ENCODE data around the gene CERS3.

CERS3 gene

DNA sequence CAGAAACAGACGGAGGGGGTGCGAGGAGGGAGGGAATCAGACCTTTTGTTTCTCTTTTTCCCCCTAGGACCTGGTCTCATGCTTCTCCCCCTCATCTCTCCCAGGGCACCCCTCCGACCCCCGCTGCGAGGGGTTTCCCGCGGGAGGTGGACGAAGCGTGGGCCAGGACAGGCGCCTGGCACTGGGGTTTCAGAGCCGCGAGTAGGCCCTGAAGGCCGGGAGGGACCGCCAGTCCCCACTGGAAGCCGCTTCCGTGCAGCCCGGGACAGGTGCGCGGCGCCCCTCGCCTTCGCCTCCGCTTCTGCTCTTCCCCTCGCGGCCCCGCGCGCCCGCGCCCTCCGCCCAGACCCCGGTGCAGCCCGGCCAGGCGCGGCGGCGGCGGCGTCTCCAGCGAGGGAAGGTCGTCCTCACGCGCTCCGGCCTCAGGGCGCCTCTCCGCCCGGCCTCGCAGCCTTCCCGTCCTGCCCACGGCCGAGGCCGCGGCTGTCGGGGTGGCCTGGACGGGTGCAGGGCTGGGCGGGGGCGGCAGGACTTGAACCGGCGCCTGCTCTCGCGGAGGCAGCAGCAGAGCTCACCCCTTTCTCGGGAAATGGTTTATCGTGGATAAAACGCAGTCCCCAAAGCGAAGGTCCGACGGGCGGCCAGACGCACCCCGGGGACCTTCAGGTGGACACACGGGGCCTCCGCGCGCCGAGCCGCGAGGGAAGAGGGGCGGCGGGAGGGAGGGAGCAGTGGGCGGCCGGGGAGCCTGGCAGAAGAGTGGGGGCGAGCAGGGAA, 155.4 kb downstream of the CERS3 start:
- no peak for DNase-seq

DNA sequence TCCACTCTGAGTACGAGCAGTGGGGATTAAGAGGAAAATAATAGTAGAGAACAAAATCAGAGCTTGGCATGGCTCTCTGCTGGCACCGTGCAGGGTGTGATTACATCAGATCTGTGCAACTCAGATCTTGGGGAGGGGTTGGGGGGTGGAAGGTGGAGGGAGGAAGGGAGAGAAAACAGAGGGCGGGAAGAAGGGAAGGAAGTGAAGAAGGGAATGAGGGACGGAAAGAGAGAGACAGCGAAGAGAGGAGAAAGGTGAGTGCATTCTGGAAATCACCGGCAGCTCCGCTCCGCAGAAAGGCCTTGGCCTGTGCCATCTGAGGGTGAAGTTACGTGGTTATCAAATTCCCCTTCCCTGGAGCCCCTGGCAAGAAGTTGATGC, 156.0 kb downstream of the CERS3 start:
- no peak for DNase-seq

DNA sequence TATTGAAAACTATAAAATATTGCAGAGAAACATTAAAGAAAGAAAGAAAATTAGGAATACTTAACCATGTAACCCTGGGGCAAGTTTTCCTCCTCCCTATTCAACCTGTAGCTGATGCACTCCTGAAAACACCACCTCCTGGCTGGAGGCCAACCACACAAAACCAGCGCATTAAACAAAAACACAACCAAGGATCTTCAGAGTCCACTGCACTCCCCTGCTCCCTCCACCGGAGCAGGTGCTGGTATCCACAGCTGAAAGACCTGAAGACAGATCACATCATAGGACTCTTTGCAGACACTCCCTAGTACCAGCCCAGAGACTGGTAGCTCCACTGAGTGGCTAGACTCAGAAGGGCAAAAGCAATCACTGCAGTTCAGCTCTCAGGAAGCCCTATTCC, 173.4 kb downstream of the CERS3 start:
- no peak for DNase-seq

DNA sequence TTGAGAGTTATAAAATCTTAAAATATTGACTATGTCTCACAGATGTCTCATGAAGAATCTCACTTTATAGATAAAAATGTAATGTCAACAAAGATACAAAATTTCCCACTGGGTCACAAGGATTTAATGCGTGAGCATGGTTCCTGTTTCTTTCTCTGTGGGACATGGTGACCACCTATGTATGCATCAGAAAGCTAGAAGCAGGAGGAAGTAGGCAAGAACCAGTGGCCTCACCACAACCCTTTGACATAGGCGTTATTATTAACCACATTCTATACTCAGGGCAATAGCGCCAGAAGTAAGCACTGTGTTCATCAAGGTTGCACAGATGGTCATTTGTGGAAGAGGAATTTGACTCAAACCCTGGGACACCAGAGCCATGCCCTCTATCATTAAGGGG, 175.3 kb downstream of the CERS3 start:
- no peak for DNase-seq

DNA sequence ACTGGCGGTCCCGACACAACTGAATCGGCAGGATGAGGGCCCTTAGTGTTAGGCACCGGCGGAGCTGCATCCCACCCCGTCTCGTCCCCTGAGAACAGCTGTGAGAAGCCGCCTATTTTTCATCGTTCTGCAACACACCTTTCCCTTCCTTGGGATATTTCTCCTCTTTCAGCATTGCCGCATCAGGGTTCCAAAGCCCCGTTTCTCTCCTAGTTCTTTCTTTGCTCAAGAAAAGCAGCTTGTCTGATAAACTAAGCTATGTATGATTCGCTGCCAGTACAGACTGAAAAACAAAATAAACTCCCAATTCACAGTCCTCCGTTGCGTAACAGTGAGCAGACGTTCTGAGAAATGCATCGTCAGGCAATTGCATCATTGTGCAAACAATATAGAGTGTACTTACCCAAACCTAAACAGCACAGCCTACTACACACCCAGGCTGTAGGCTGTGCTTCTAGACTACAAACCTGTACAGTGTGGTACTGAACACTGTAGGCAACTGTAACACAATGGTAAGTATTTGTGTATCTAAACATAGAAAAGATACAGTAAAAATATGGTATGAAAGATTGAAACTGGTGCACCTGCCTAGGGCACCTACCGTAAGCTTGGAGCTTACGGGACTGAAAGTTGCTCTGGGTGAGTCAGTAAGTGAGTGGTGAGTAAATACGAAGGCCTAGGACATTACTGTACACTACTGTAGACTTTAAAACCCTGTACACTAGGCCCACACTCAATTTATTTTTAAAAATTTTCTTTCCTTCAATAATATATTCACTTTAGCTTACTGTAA, 178.1 kb downstream of the CERS3 start:
- no peak for DNase-seq

Measured in activated naive CD4-positive, alpha-beta T cell treated with anti-CD3 and anti-CD28 coated beads, Interleukin-2, amount 50 U/mL, for 16 hours (primary cell).